Testis (tissue), 3 donors: ENCODE data around the gene RGS7. TPM values are rescaled to one million over a fixed set of nuclear protein-coding genes. Genes with fewer than 3 reads are reported as not detected.

Experiments used
- DNase-seq: peaks from one replicate; pipeline ENCODE4 v3.0.0-alpha.2; 2019
- H3K27ac ChIP-seq, 2 donors: fragments of 200-600 bp; sonication (generic); one replicate each; pipeline ENCODE4 v1.5.1; 2019
- H3K27me3 ChIP-seq: fragments of 200-600 bp; sonication (generic); one replicate; pipeline ENCODE4 v1.5.1; 2019
- H3K36me3 ChIP-seq: fragments of 200-600 bp; sonication (generic); one replicate; pipeline ENCODE4 v1.5.1; 2017; ENCODE audit warnings: low read depth; ENCODE audit errors: missing control alignments
- H3K4me1 ChIP-seq: fragments of 200-600 bp; sonication (generic); one replicate; pipeline ENCODE4 v1.5.1; 2019
- H3K4me3 ChIP-seq, 2 donors: fragments of 200-600 bp; sonication (generic); one replicate each; pipeline ENCODE4 v1.5.1; 2017 to 2019
- H3K9me3 ChIP-seq: fragments of 200-600 bp; sonication (generic); one replicate; pipeline ENCODE4 v1.5.1; 2017
- POLR2A ChIP-seq: fragments of 450-650 bp; IDR thresholded peaks from one replicate; pipeline ENCODE4 v1.6.1; 2017; ENCODE audit warnings: antibody characterized with exemption, mild to moderate bottlenecking, moderate library complexity
- WGBS, 2 donors: methylation state at CpG; one replicate each; pipeline ENCODE4 v1.1.5; 2018; 5-methylcytosine and 5-hydroxymethylcytosine counted together
- intact Hi-C: fragments of 100-400 bp; cut with DNase I; formaldehyde crosslinking; loops from one replicate; pipeline ENCODE4 v1.15.1; 2023; ENCODE audit warnings: low total_unique reads
- polyA plus RNA-seq: library from polyadenylated mRNA; stranded (reverse); fragments of 350-450 nt; fragmentation: Illumina TruSeq; extraction: RNeasy Lipid Tissue Mini Kit (QIAGEN cat#74804); gene quantifications from one replicate; pipeline ENCODE4 v1.2.3, GENCODE V29; 2014; ENCODE audit warnings: low read depth, low replicate concordance; ENCODE audit not compliant: insufficient read depth
- total RNA-seq, 2 donors: library from RNA; depleted of rRNA; stranded (reverse); fragments of >200 nt; gene quantifications; one replicate each; pipeline ENCODE4 v1.2.3, GENCODE V29; 2016
- TF ChIP-seq, protein P1 (sequence below), 3 experiments: fragments of 450-650 bp in 2 of 3; fragments of 200-600 bp in 1 of 3; sonication (generic) in 1 of 3; IDR thresholded peaks; one replicate each; pipeline ENCODE4 v1.5.1; 2016 to 2019; ENCODE audit warnings: antibody characterized with exemption in 3 of 3, mild to moderate bottlenecking in 2 of 3, moderate library complexity in 1 of 3

RGS7 gene
- total and polyA plus RNA-seq, 3 donors from 2014 or later = 5.0 to 6.6 (median 5.4) TPM

DNA sequence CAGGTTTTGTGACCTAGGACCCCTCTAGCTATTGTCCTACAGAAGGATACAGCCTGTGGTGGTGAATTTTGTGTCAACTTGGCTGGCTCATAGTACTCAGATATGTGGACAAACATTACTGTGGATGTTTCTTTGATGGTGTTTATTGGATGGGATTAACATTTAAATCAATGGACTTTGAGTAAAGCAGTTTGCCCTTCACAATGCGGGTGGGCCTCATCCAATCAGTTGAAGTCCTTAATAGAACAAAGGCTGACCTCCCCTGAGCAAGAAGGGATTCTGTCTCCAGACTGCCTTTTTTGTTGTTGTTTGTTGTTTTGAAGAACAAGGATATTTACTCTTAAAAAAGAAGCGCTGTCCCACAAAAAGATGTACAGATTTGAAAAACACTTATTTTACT, 535.1 kb downstream of the RGS7 start:
- no peak for TF ChIP-seq POLR2A
- TF ChIP-seq, protein P1, sequence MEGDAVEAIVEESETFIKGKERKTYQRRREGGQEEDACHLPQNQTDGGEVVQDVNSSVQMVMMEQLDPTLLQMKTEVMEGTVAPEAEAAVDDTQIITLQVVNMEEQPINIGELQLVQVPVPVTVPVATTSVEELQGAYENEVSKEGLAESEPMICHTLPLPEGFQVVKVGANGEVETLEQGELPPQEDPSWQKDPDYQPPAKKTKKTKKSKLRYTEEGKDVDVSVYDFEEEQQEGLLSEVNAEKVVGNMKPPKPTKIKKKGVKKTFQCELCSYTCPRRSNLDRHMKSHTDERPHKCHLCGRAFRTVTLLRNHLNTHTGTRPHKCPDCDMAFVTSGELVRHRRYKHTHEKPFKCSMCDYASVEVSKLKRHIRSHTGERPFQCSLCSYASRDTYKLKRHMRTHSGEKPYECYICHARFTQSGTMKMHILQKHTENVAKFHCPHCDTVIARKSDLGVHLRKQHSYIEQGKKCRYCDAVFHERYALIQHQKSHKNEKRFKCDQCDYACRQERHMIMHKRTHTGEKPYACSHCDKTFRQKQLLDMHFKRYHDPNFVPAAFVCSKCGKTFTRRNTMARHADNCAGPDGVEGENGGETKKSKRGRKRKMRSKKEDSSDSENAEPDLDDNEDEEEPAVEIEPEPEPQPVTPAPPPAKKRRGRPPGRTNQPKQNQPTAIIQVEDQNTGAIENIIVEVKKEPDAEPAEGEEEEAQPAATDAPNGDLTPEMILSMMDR (IDR thresholded peaks at IDR 0.05) = no peak
- WGBS, 2 donors = 90 to 94% methylated on average over 2 of the region's 2 CpGs
- intact Hi-C loops = no loop called here

DNA sequence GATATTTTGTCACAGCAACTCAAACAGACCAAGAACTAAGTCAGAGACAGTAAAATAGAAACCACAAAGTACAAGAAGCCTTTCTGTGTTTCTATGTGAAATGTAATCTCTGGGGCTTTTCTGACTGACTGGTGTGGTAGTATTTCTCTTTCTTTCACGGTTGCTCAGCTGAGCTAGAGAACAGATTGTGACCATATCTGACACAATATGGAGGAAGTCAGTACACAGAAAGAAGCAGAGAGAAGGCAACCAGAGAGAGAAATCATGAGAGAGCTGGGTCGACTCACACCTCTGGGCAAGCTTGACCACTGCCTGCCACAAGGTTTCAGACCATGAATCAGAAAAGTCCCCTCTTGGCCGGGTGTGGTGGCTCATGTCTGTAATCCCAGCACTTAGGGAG, 536.2 kb downstream of the RGS7 start:
- no peak overlapping the region for H3K4me3 ChIP-seq
- H3K4me1 ChIP-seq = no peaks in the 10 kb centered on the region
- no peak for TF ChIP-seq POLR2A
- TF ChIP-seq, protein P1 (IDR thresholded peaks at IDR 0.05) = no peak
- intact Hi-C loops = no loop called here
- H3K27me3 ChIP-seq = no peaks in the 10 kb centered on the region
- H3K27ac ChIP-seq = no peak overlapping the region
- 70 to 81% methylated on average over 3 of the region's 3 CpGs for WGBS, 2 donors
- no peaks in the 10 kb centered on the region for H3K36me3 ChIP-seq
- DNase-seq = no peak
- H3K9me3 ChIP-seq = no peaks in the 10 kb centered on the region

More for the DNA sequence above, 535.1 kb downstream of the RGS7 start:
- no peaks in the 10 kb centered on the region for H3K27me3 ChIP-seq
- H3K4me1 ChIP-seq = no peaks in the 10 kb centered on the region
- no peak overlapping the region for H3K4me3 ChIP-seq
- H3K27ac ChIP-seq = no peak overlapping the region
- no peak for DNase-seq
- H3K36me3 ChIP-seq = no peaks in the 10 kb centered on the region
- H3K9me3 ChIP-seq = no peaks in the 10 kb centered on the region

DNA sequence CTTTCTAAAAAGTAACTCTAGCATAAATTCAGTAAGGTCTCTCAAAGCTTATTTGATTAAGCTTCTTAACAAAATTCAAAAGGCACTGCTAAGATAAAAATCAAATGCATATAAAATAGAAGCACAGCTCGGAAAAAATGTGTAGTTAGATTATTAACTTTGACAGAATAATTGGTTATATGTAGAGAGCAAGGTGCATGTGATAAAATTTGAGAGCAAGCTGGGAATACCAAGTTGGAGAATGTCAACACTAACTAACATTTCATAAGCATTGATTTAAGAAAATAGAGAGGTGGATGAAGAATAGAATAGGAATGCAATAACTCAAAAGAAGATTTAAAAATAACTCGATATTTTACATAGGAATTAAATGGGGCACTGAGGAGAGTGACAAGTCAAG, 540.5 kb downstream of the RGS7 start:
- Histone ChIP-seq H3K27me3 (no peaks in the 10 kb centered on the region), H3K36me3 (no peaks in the 10 kb centered on the region), H3K4me1 (no peaks in the 10 kb centered on the region), H3K27ac (no peak overlapping the region), H3K9me3 (no peaks in the 10 kb centered on the region), H3K4me3 (no peak overlapping the region)
- DNase-seq = no peak
- intact Hi-C loops = no loop called here
- WGBS, 2 donors = 74 to 84% methylated on average over 2 of the region's 2 CpGs
- TF ChIP-seq POLR2A = no peak
- TF ChIP-seq, protein P1 (IDR thresholded peaks at IDR 0.05) = no peak

DNA sequence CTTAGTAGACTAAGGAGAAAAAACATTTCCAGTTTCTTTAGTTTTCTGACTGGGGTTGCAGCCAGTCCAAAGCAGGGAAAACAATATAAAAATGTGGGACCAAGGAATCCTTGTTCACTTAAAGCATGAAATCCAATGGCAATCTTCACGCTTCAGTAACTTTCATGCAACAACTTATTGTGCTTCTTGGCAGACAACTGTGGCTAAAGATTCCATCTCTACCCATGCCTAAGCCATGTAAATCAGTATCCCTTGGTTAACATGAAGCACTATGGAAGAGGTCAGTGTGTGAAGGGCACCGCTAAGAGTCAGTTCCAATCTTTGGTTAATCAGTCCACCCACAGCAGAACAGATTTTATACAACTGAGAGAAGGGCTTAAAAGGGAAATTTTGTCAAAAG, 543.3 kb downstream of the RGS7 start:
- DNase-seq = no peak
- 95 to 97% methylated on average over 2 of the region's 2 CpGs for WGBS, 2 donors
- Histone ChIP-seq H3K27me3 (no peaks in the 10 kb centered on the region), H3K9me3 (no peaks in the 10 kb centered on the region), H3K4me3 (no peak overlapping the region), H3K4me1 (no peaks in the 10 kb centered on the region), H3K36me3 (no peaks in the 10 kb centered on the region), H3K27ac (no peak overlapping the region)
- intact Hi-C loops = no loop called here
- TF ChIP-seq, protein P1 (IDR thresholded peaks at IDR 0.05) = no peak
- TF ChIP-seq POLR2A = no peak

DNA sequence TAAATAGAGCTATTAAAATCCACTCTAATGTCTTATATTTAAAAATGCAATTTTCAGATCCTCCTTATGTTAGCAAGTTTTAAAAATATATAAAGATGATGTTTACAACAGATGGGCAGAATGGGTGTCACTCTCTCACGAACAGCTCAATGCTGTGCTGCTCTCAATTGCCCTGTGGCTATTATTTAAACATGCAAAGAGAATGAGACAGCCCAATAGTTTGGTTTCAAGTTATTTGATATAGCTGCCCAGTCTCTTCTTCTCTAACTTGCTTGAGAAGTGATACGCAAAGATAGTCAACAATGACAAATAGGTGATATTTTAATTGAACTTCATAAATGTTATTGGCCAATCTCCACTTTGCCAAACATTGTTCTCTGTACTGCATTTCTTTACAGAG, 545.7 kb downstream of the RGS7 start:
- intact Hi-C loops = no loop called here
- TF ChIP-seq, protein P1 (IDR thresholded peaks at IDR 0.05) = no peak
- no peak for TF ChIP-seq POLR2A
- no peak for DNase-seq
- WGBS, 2 donors = 86 to 89% methylated on average over 2 of the region's 2 CpGs
- H3K9me3 ChIP-seq = no peaks in the 10 kb centered on the region
- H3K36me3 ChIP-seq = no peaks in the 10 kb centered on the region
- H3K4me3 ChIP-seq = no peak overlapping the region
- no peak overlapping the region for H3K27ac ChIP-seq
- H3K27me3 ChIP-seq = no peaks in the 10 kb centered on the region
- H3K4me1 ChIP-seq = no peaks in the 10 kb centered on the region
